ENCODE results near the gene ALK. TPM values are rescaled to one million over a fixed set of nuclear protein-coding genes. Genes with fewer than 3 reads are reported as not detected.

Gene ALK
- total RNA-seq, 4 donors from 2014 or later, result 0.83 to 1.6 (median 1.2) TPM

- Histone ChIP-seq H3K27ac (replicated peaks in 1 of 4) (no peak overlapping the region), H3K9me3 (no peaks in the 10 kb centered on the region), H3K4me1 (peaks cover 0 to 5% (median 0%) of the 10 kb centered on the region in 4 donors), H3K36me3 (no peaks in the 10 kb centered on the region), H3K27me3 (no peaks in the 10 kb centered on the region), H3K4me3 (no peak overlapping the region)
- 58% methylated on average over 3 of the region's 3 CpGs for WGBS
- DNase-seq (ENCODE audit: extremely low spot score), result no peak
- intact Hi-C loops (cut with DNase I), result no loop called here
- TF ChIP-seq POLR2A (IDR thresholded peaks at IDR 0.05; ENCODE audit: low read depth), result no peak
- TF ChIP-seq CTCF (IDR thresholded peaks at IDR 0.05), result no peak
- no peak for TF ChIP-seq EP300 (IDR thresholded peaks at IDR 0.05)
- no peak for TF ChIP-seq POLR2AphosphoS5 (IDR thresholded peaks at IDR 0.05)
Measured at GRCh38 chr2:29610569-29610968, 310.8 kb downstream of the ALK start.

- Histone ChIP-seq H3K27ac (replicated peaks in 1 of 4) (no peak overlapping the region), H3K4me1 (peaks cover 0 to 5% (median 0%) of the 10 kb centered on the region in 4 donors), H3K36me3 (no peaks in the 10 kb centered on the region), H3K4me3 (no peak overlapping the region), H3K9me3 (no peaks in the 10 kb centered on the region), H3K27me3 (no peaks in the 10 kb centered on the region)
- DNase-seq (ENCODE audit: extremely low spot score), result no peak
- 87% methylated on average over 4 of the region's 4 CpGs for WGBS
- intact Hi-C loops (cut with DNase I), result no loop called here
- TF ChIP-seq CTCF (IDR thresholded peaks at IDR 0.05) (no peak), EP300 (IDR thresholded peaks at IDR 0.05) (no peak), POLR2A (IDR thresholded peaks at IDR 0.05; ENCODE audit: low read depth) (no peak), POLR2AphosphoS5 (IDR thresholded peaks at IDR 0.05) (no peak)
Measured at GRCh38 chr2:29607038-29607420, 314.4 kb downstream of the ALK start.

- no peak for DNase-seq (ENCODE audit: extremely low spot score)
- H3K9me3 ChIP-seq, result no peaks in the 10 kb centered on the region
- WGBS, result 95% methylated on average over 1 of the region's 1 CpG
- H3K27ac ChIP-seq (replicated peaks in 1 of 4), result no peak overlapping the region
- H3K36me3 ChIP-seq, result no peaks in the 10 kb centered on the region
- H3K27me3 ChIP-seq, result no peaks in the 10 kb centered on the region
- intact Hi-C loops (cut with DNase I), result no loop called here
- TF ChIP-seq POLR2AphosphoS5 (IDR thresholded peaks at IDR 0.05) (no peak), CTCF (IDR thresholded peaks at IDR 0.05) (no peak), EP300 (IDR thresholded peaks at IDR 0.05) (no peak), POLR2A (IDR thresholded peaks at IDR 0.05; ENCODE audit: low read depth) (no peak)
- peaks cover 0 to 5% (median 0%) of the 10 kb centered on the region in 4 donors for H3K4me1 ChIP-seq
- no peak overlapping the region for H3K4me3 ChIP-seq
Measured at GRCh38 chr2:29606104-29607037, 315.0 kb downstream of the ALK start.

- no peak for TF ChIP-seq EP300 (IDR thresholded peaks at IDR 0.05)
- TF ChIP-seq CTCF (IDR thresholded peaks at IDR 0.05), result no peak
- no peak for TF ChIP-seq POLR2AphosphoS5 (IDR thresholded peaks at IDR 0.05)
- no peak for TF ChIP-seq POLR2A (IDR thresholded peaks at IDR 0.05; ENCODE audit: low read depth)
- intact Hi-C loops (cut with DNase I), result no loop called here
- no peak overlapping the region for H3K4me3 ChIP-seq
- WGBS, result no CpG with 5 or more reads among the region's 1 CpG
- H3K4me1 ChIP-seq, result no peaks in the 10 kb centered on the region
- no peak overlapping the region for H3K27ac ChIP-seq (replicated peaks in 1 of 4)
- H3K36me3 ChIP-seq, result no peaks in the 10 kb centered on the region
- DNase-seq (ENCODE audit: extremely low spot score), result no peak
- H3K9me3 ChIP-seq, result no peaks in the 10 kb centered on the region
- H3K27me3 ChIP-seq, result no peaks in the 10 kb centered on the region
Measured at GRCh38 chr2:29603341-29603740, 318.0 kb downstream of the ALK start.

Measured in esophagus muscularis mucosa (tissue), 4 donors.